H9 (cell line): ENCODE results near the gene CUBN. TPM values are rescaled to one million over a fixed set of nuclear protein-coding genes. Genes with fewer than 3 reads are reported as not detected.

Experiments
- DNase-seq: peaks from one replicate; pipeline ENCODE4 v3.0.0-alpha.2; 2017
- H2AFZ ChIP-seq: one replicate; pipeline ENCODE4 v1.6.1; 2013; ENCODE audit warnings: mild to moderate bottlenecking, low read length, control low read depth, moderate library complexity
- H2AK5ac ChIP-seq: 2 replicates; pipeline ENCODE4 v1.6.1; 2013; ENCODE audit warnings: low read length, control low read depth, mixed read lengths; ENCODE audit not compliant: insufficient read length
- H2BK120ac ChIP-seq: one replicate; pipeline ENCODE4 v1.6.1; 2013; ENCODE audit warnings: low read depth, mild to moderate bottlenecking, low read length, control low read depth, inconsistent platforms; ENCODE audit not compliant: poor library complexity, severe bottlenecking
- H2BK12ac ChIP-seq: 2 replicates; pipeline ENCODE4 v1.6.1; 2013; ENCODE audit warnings: low read length, control low read depth, mixed read lengths, low read depth; ENCODE audit not compliant: insufficient read length
- H2BK15ac ChIP-seq: 2 replicates; pipeline ENCODE4 v1.6.1; 2013; ENCODE audit warnings: low read depth, low read length, control low read depth
- H2BK20ac ChIP-seq: one replicate; pipeline ENCODE4 v1.6.1; 2013; ENCODE audit warnings: low read depth, mild to moderate bottlenecking, low read length, control low read depth, inconsistent platforms; ENCODE audit not compliant: poor library complexity, severe bottlenecking
- H2BK5ac ChIP-seq: 2 replicates; pipeline ENCODE4 v1.6.1; 2013; ENCODE audit warnings: low read length, control low read depth, mixed read lengths; ENCODE audit not compliant: insufficient read length
- H3K14ac ChIP-seq: 2 replicates; pipeline ENCODE4 v1.6.1; 2013; ENCODE audit warnings: low read length, control low read depth; ENCODE audit not compliant: insufficient read depth
- H3K18ac ChIP-seq: 2 replicates; pipeline ENCODE4 v1.6.1; 2013; ENCODE audit warnings: low read depth, mild to moderate bottlenecking, mixed read lengths, low read length, control low read depth; ENCODE audit not compliant: insufficient read length
- H3K23ac ChIP-seq: 2 replicates; pipeline ENCODE4 v1.6.1; 2013; ENCODE audit warnings: low read length, control low read depth, mixed read lengths, low read depth; ENCODE audit not compliant: insufficient read length
- H3K23me2 ChIP-seq: 2 replicates; pipeline ENCODE4 v1.6.1; 2013; ENCODE audit warnings: low read depth, mild to moderate bottlenecking, mixed read lengths, low read length, control low read depth; ENCODE audit not compliant: insufficient read length, poor library complexity, severe bottlenecking
- H3K27ac ChIP-seq: 2 replicates; pipeline ENCODE4 v1.5.1; 2013; ENCODE audit warnings: low read length, control low read depth, mixed read lengths, low read depth; ENCODE audit not compliant: insufficient read length
- H3K27me3 ChIP-seq: 2 replicates; pipeline ENCODE4 v1.6.1; 2013; ENCODE audit warnings: low read length, control low read depth, inconsistent platforms; ENCODE audit not compliant: insufficient read depth
- H3K4ac ChIP-seq: 2 replicates; pipeline ENCODE4 v1.6.1; 2013; ENCODE audit warnings: low read depth, mild to moderate bottlenecking, control low read depth, inconsistent platforms, low read length, moderate library complexity
- H3K4me1 ChIP-seq: 2 replicates; pipeline ENCODE4 v1.6.1; 2013; ENCODE audit warnings: low read length, control low read depth, inconsistent platforms; ENCODE audit not compliant: insufficient read depth
- H3K4me2 ChIP-seq: 2 replicates; pipeline ENCODE4 v1.6.1; 2013; ENCODE audit warnings: low read length, control low read depth, mixed read lengths; ENCODE audit not compliant: insufficient read length, insufficient read depth
- H3K56ac ChIP-seq: 2 replicates; pipeline ENCODE4 v1.6.1; 2013; ENCODE audit warnings: low read depth, mild to moderate bottlenecking, mixed read lengths, low read length, control low read depth; ENCODE audit not compliant: insufficient read length
- H3K79me1 ChIP-seq: 2 replicates; pipeline ENCODE4 v1.6.1; 2013; ENCODE audit warnings: low read depth, mild to moderate bottlenecking, moderate library complexity, low read length, control low read depth, inconsistent platforms; ENCODE audit not compliant: insufficient read depth, poor library complexity, severe bottlenecking
- H3K79me2 ChIP-seq: 2 replicates; pipeline ENCODE4 v1.6.1; 2013; ENCODE audit warnings: low read length, control low read depth, inconsistent platforms; ENCODE audit not compliant: insufficient read depth
- H3K9ac ChIP-seq: 2 replicates; pipeline ENCODE4 v1.6.1; 2013; ENCODE audit warnings: low read length, control low read depth, mixed read lengths; ENCODE audit not compliant: insufficient read length; ENCODE audit errors: extremely low read depth
- H3K9me3 ChIP-seq: one replicate; pipeline ENCODE4 v1.6.1; 2013; ENCODE audit warnings: low read depth, low read length, inconsistent platforms; ENCODE audit not compliant: control insufficient read depth
- H3T11ph ChIP-seq: one replicate; pipeline ENCODE4 v1.6.1; 2013; ENCODE audit warnings: mild to moderate bottlenecking, low read length, control low read depth, inconsistent platforms
- H4K20me1 ChIP-seq: one replicate; pipeline ENCODE4 v1.6.1; 2013; ENCODE audit not compliant: control insufficient read depth, insufficient read length, insufficient read depth
- H4K5ac ChIP-seq: 2 replicates; pipeline ENCODE4 v1.6.1; 2013; ENCODE audit warnings: low read depth, mild to moderate bottlenecking, mixed read lengths, low read length, control low read depth; ENCODE audit not compliant: insufficient read length
- H4K8ac ChIP-seq: replicated peaks from 2 replicates; pipeline ENCODE4 v1.6.1; 2013; ENCODE audit warnings: low read length, control low read depth, mixed read lengths, low read depth; ENCODE audit not compliant: insufficient read length
- H4K91ac ChIP-seq: 2 replicates; pipeline ENCODE4 v1.6.1; 2013; ENCODE audit warnings: low read depth, mild to moderate bottlenecking, moderate library complexity, mixed read lengths, low read length, control low read depth; ENCODE audit not compliant: insufficient read length
- H3K27ac Mint-ChIP-seq, 3 experiments: 2 replicates in 2 of 3; 3 replicates in 1 of 3; pipeline ENCODE4 v1.8.0; 2020 to 2021; ENCODE audit warnings: mixed read lengths in 3 of 3, mild to moderate bottlenecking in 1 of 3, moderate library complexity in 1 of 3
- H3K27me3 Mint-ChIP-seq: 2 replicates; pipeline ENCODE4 v1.8.0; 2021; ENCODE audit warnings: low read depth, mild to moderate bottlenecking, moderate library complexity, mixed read lengths
- H3K36me3 Mint-ChIP-seq, 3 experiments: 2 replicates in 2 of 3; 3 replicates in 1 of 3; pipeline ENCODE4 v1.8.0; 2020 to 2021; ENCODE audit warnings: low read depth in 3 of 3, mixed read lengths in 3 of 3; ENCODE audit not compliant: insufficient read depth in 1 of 3
- H3K4me1 Mint-ChIP-seq, 2 experiments: 2 replicates each; pipeline ENCODE4 v1.8.0; 2020; ENCODE audit warnings: mixed read lengths in 2 of 2
- H3K4me3 Mint-ChIP-seq, 2 experiments: 2 replicates in 1 of 2; 3 replicates in 1 of 2; pipeline ENCODE4 v1.8.0; 2020 to 2021; ENCODE audit warnings: mild to moderate bottlenecking in 2 of 2, mixed read lengths in 2 of 2, moderate library complexity in 1 of 2
- H3K9me3 Mint-ChIP-seq, 2 experiments: 2 replicates in 1 of 2; 3 replicates in 1 of 2; pipeline ENCODE4 v1.8.0; 2020; ENCODE audit warnings: mild to moderate bottlenecking in 2 of 2, mixed read lengths in 2 of 2, moderate library complexity in 1 of 2
- WGBS: extraction: QIAGEN DNeasy Blood & Tissue Kit; methylation state at CpG from one replicate; pipeline ENCODE4 v1.1.7; 2013; ENCODE audit warnings: missing lambda C conversion rate, low lambda C conversion rate, mixed read lengths; ENCODE audit not compliant: insufficient read length; ENCODE audit errors: extremely low coverage; 5-methylcytosine and 5-hydroxymethylcytosine counted together
- total RNA-seq: library from RNA; stranded (reverse); gene quantifications from 2 replicates; pipeline ENCODE4 v1.2.1, GENCODE V29; 2021
- TF ChIP-seq, protein P1 (sequence below): fragments of 200-600 bp; sonication (generic); conservative IDR thresholded peaks from 3 replicates; pipeline ENCODE4 v1.8.0; 2021; ENCODE audit warnings: antibody characterized with exemption, mild to moderate bottlenecking

The CUBN gene
- total RNA-seq, 1 experiment from 2014 or later, result 0.26 TPM

GRCh38 chr10:16999665-17000451, 129.8 kb downstream of the CUBN start:
- no peaks in the 10 kb centered on the region; the same call in 1 of the 2 replicates for H3K27me3 Mint-ChIP-seq
- Histone ChIP-seq H3K23ac (no peak overlapping the region), H2BK20ac (no peak overlapping the region), H2AK5ac (no peak overlapping the region), H4K5ac (no peak overlapping the region), H3K9ac (no peak overlapping the region), H2BK5ac (no peak overlapping the region), H4K20me1 (no peaks in the 10 kb centered on the region), H3K18ac (no peak overlapping the region), H3K9me3 (no peaks in the 10 kb centered on the region), H4K91ac (no peak overlapping the region), H2BK15ac (no peak overlapping the region), H3K79me2 (no peaks in the 10 kb centered on the region), H3K4me1 (no peaks in the 10 kb centered on the region), H2BK120ac (no peak overlapping the region), H3K56ac (no peak overlapping the region), H2AFZ (no peak overlapping the region), H3K27ac (no peak overlapping the region), H3K23me2 (no peaks in the 10 kb centered on the region), H3K27me3 (no peaks in the 10 kb centered on the region), H3K4me2 (no peak overlapping the region), H2BK12ac (no peak overlapping the region), H3T11ph (no peak overlapping the region), H3K4ac (no peak overlapping the region), H4K8ac (no peak overlapping the region), H3K79me1 (no peaks in the 10 kb centered on the region), H3K14ac (no peak overlapping the region)
- no peak overlapping the region for H3K27ac Mint-ChIP-seq
- peaks cover 2 to 8% of the 10 kb centered on the region in 2 experiments; a peak in 1 of 4 replicates for H3K4me1 Mint-ChIP-seq
- WGBS, result no CpG with 5 or more reads among the region's 10 CpGs
- H3K9me3 Mint-ChIP-seq, result peaks cover 0 to 2% of the 10 kb centered on the region in 2 experiments; a peak in 2 of 5 replicates
- TF ChIP-seq, protein P1, sequence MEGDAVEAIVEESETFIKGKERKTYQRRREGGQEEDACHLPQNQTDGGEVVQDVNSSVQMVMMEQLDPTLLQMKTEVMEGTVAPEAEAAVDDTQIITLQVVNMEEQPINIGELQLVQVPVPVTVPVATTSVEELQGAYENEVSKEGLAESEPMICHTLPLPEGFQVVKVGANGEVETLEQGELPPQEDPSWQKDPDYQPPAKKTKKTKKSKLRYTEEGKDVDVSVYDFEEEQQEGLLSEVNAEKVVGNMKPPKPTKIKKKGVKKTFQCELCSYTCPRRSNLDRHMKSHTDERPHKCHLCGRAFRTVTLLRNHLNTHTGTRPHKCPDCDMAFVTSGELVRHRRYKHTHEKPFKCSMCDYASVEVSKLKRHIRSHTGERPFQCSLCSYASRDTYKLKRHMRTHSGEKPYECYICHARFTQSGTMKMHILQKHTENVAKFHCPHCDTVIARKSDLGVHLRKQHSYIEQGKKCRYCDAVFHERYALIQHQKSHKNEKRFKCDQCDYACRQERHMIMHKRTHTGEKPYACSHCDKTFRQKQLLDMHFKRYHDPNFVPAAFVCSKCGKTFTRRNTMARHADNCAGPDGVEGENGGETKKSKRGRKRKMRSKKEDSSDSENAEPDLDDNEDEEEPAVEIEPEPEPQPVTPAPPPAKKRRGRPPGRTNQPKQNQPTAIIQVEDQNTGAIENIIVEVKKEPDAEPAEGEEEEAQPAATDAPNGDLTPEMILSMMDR, result no peak
- H3K36me3 Mint-ChIP-seq, result peaks cover 0 to 5% (median 0%) of the 10 kb centered on the region in 3 experiments; a peak in 2 of 7 replicates
- no peak overlapping the region; a peak in 1 of 5 replicates for H3K4me3 Mint-ChIP-seq
- no peak for DNase-seq
